HG03135 (cell line): ENCODE measurements around the gene TSACC.
"Not testable (repeated sequence)": the region's sequence is repeated elsewhere in the genome, so short reads cannot be mapped to it uniquely, and the experiment has no call there.

Source experiments
- ATAC-seq: cut with Tn5 transposase; IDR thresholded peaks from one replicate; pipeline ENCODE4 v1.9.1; 2021; ENCODE audit warnings: mild to moderate bottlenecking, moderate library complexity; ENCODE audit not compliant: unreplicated experiment

TSACC gene

DNA sequence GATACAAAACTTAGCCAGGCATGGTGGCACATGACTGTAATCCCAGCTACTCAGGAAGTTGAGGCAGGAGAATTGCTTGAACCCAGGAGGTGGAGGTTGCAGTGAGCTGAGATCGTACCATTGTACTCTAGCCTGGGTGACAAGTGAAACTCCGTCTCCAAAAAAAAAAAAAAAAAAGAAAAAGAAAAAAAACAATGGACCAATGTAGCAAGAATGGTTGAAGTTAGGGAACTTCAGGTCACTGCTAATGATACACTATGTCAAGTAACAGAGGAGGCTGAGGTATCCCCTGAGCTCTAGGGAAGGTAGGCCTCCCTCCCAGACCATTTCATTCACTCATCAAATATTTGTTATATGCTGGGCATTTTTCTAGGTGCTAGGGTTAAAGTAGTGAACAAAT, 7.7 kb downstream of the TSACC start:
- not testable (repeated sequence) for ATAC-seq

DNA sequence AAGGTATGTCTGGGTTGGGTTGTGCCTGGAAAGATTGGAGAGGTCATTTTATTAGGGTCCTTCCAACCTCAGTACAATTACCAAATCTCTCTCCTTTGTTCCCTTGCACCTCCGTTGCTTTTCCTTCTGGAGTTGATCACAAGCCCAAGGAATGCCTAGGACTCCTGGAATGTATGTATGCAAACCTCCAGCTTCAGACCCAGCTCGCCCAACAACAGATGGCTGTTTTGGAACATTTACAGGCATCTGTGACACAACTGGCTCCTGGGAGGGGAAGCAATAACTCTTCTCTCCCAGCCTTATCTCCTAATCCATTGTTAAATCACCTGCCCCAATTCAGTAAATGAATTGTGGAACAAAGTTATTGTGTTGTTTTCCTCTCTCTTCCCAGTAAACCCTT, 8.3 kb downstream of the TSACC start:
- no peak for ATAC-seq

DNA sequence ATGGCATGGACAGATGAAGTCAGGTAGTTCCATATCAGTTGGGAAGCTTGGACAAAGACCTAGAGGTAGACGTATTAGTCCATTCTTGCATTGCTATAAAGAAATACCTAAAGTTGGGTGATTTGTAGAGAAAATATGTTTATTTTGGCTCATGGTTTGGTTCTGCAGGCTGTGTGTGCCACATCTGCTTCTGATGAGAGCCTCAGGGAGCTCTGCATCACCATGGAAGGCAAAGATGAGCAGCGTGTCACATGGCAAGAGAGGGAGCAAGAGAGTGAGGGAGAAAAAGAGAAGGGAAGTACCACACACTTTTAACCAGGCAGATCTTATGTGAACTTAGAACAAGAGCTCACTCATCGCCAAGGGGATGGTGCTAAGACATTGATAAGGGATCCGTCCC, 9.0 kb downstream of the TSACC start:
- ATAC-seq, result no peak

DNA sequence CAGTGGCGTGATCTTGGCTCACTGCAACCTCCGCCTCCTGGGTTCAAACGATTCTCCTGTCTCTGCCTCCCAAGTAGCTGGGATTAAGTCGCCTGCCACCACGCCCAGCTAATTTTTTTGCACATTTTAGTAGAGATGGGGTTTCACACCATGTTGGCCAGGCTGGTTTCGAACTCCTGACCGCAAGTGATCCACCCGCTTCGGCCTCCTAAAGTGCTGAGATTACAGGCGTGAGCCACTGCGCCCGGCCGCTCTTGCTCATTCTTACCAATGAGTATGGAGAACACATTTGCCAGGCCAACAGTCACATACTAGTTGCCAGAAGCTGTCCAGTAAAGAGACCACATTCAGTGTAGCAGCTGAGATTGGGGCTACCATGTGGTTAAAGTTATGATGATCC, 14.2 kb downstream of the TSACC start:
- not testable (repeated sequence) for ATAC-seq

DNA sequence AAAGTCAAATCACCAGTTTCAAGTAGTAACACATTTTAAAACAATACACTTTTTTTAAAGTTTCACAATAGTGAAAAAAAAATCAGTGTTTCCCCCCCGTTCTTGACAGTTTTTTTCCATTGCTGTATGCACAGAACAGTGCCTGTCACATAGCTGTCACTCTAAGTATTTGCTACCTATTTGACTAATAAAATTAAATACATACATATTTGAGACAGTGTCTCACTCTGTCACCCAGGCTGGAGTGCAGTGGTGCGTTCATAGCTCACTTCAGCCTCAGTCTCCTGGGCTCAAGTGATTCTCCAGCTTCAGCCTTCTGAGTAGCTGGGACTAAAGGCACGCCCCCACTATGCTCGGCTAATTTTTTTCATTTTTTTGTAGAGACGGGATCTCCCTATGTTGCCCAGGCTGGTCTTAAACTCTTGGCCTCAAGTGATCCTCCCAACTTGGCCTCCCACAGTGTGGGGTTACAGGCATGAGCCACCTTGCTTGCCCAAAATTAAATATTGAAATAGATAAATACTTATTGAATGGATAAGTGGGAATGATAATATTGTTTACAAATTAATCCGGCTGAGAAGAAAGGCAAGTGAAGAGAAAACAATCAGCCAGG, 18.0 kb downstream of the TSACC start:
- no peak for ATAC-seq

DNA sequence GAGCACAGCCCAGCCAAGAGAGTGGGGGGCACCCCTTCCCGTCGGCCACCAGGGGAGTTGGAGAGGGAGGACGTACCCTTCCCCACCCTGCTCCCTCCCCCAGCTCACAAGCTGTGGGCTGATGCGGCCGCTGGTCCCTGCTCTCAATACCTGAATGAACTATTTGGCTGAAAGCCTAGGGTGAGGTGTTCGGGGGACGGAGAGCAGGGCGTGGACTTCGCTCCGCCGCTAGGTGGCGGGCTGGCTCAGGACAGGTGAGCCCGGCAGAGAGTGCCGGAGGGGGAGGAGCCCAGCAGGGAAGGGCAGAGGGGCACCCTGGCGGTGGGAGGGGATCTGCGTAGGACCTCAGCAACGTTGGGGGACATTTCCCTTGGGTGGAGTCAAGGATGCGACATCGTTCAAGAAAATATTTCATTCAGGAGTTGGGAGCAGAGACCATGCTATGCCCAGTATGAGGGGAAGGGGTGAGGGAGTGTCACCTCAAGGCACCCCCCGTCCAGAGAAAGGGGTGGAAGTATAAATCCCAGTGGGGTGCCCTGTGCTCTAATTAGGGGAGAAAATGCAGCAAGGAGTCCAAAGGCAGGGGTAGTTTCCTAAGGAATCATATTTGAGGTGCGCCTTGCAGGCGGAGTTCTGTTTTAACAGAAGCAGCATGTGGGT, 18.7 kb downstream of the TSACC start:
- no peak for ATAC-seq

DNA sequence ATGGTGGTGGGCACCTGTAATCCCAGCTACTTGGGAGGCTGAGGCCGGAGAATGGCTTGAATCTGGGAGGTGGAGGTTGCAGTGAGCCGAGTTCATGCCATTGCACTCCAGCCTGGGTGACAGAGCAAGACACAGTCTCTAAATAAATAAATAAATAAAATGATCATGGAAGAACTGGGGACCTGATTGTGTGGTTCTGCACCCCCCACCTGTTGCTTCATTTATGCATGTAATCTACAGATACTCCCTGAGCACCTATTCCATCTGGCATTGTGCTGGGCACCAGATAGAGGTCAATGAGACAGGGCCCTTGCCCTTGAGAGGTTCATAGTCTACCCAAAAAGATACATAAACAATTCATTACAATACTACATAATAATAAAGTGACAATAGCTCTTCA, 19.7 kb downstream of the TSACC start:
- no peak for ATAC-seq

DNA sequence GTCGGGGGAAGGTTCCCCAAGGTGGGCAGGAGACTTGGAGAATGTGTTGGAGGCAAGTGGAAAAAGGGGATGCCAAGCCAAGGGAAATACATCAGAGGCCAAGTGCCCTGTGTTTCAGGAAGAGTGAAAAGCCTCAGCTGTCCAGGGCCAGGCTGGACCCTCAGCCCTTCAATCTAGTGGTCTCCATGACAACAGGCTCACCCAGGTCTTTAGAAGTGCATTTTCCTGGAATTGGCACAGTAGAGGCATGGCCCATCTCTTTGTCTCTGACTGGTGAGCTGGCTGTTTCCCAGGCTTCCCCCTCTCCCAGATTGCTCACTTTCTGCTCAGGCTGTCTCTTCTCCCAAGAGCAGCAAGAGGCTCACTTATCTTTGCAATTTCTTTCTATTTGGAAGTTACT, 20.3 kb downstream of the TSACC start:
- no peak for ATAC-seq

DNA sequence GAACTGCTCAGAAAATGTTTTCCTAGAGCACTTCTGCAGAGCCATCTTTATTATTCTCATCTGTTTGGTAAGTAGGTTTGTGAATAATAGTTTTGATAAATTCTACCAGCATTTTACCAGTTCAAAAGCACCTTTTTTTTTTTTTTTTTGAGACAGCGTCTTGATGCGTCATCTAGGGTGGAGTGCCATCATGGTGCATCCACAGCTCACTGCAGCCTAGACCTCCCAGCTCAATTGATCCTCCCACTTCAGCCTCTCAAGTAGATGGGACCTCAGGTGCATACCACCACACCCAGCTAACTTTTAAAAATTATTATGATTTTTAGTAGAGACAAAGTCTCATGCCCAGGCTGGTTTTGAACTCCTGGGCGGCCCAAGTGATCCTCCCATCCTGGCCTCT, 20.9 kb downstream of the TSACC start:
- ATAC-seq, result no peak

DNA sequence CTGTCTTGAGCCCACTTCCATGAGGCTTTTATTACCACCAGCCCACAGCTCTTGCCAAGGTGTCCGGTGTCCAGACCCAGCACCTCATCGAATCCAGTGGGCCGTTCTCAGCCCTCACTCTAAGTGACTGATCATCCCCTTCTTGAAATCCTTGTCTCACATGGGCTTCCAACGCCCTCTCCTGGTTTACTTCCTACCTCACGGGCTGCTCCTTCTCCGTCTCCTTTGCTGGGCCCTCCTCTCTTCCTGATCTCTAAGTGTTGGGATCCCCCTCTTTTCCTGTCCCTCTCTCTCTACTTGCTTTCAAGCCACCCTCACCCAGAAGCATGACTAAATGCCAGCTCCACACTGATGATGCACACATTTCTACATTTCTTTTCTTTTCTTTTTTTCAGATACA, 21.6 kb downstream of the TSACC start:
- no peak for ATAC-seq

DNA sequence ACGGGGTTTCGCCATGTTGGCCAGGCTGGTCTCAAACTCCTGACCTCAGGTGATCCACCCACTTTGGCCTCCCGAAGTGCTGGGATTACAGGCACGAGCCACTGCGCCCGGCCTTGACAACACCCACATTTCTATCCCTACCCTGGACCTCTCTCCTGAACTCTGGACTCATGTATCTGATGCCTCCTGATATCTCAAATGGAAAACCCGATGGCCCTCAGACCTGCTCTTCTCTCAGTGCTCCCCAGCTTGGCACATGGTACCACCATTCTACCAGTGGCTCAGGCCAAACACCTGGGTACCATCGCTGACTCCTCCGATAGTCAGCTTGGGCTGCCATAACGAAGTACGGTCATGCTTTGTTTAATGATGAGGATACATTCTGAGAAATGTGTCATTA, 22.2 kb downstream of the TSACC start:
- ATAC-seq, result no peak

DNA sequence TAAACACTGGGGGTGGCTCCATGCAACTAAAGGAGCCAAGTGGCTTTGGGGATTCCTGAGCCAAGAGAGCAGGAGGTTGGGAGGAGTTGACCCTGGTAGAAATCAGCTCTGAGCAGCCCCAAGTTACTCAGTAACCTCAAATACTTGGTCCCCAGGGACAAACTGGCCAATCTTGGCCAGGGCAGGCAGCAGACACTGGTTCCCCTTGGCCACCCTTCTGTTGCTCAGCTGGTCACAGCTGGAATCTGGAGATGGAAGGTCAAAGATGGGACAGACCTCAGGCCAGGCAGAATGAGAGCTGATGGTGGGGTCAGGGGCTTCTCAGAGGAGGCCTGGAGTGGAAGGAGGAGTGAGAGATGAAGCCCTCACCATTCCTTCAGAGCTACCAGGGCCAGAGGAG, 27.4 kb downstream of the TSACC start:
- ATAC-seq, result no peak

DNA sequence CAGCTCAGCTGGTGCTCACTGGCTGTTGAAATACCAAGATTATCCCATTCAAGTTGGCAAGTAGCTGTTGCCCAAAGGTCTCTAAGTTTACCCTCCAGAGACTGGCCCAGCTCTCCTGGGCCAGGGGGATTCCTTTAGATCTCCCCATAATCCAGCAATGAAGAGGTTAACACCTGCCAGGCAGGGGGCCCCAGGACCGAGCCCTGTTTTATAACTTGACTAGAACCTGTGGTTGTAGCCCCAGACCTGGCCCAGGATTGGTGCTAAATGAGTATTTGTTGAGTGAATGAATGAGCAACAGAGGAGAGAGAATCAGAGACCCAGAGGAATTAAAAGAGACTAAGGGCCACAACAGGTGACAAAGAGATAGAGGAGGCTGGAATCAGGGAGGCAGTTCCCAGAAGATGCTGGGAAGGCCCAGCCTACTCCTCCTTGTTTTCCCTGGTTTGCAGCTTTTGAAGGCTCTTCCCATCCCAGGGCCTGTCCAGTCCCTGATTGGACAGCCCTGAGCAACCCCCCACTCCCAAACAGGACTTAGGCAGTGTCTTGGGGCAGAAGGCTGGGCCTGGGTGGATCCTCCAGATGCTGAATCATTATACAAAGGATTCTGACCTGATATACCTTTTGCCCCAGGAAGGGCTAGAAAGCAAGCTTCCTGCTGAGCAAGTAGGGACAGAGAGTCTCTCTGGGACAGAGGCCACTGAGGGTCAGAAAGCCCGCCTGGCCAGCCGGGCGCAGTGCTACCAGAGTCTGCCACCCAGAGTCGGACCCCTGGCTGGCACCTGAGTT, 28.2 kb downstream of the TSACC start:
- ATAC-seq, result no peak

DNA sequence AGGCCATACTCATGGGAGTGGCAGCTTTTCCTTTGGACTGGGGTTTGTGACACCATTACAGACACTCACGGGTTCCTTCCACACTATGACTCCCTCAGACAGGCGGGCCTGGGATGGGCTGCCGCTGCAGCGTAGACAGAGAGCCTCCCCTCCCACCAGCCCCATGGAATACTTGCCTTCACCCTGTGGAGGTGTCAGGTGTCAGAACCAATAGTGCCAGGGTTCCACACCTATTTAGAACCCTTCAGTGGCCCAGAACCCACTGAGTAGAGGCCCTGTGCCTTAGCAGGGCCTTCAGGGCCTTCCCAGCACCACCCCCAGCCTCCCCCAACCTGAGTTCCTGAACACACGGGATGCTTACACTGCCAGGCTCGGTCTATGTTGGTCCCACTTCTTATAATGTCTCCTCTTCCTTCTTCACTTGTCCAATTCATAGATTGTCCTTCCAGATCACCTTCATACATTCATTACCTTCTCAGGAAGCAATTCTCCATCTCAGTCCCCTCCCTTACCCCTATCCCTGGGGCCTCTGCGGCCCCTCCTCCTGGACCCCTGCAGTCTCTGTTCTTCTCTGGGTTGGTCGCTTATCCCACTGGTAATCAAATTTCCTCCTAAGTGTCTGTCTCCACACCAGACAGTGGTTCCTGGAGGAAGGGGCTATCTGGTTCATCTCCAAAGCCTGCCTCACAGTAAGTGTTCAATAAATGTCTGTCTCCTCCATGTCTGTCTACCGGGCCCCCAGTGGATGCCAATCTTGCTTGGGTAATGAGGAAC, 29.2 kb downstream of the TSACC start:
- no peak for ATAC-seq

DNA sequence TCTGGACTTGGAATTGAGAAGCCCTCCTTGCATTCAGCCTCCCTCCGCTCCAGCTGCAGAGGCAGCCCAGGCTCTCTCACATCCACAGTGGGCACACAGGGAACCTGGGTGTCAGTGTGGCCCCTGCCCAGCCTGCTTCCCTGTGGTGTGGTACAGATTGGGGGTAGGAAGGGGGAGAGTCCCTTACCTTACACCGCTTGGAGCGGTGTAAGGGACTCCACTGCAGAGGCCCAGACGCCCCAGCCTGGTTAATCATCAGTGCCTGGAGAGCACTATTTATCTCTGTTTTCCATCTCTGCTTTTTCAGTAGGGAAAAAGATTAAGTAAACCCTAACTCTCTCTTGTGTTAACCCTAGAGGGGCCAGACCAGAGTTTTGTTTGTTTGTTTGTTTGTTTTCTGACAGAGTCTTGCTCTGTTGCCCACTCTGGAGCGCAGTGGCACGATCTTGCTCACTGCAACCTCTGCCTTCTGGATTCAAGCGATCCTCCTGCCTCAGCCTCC, 29.9 kb downstream of the TSACC start:
- ATAC-seq, result no peak

DNA sequence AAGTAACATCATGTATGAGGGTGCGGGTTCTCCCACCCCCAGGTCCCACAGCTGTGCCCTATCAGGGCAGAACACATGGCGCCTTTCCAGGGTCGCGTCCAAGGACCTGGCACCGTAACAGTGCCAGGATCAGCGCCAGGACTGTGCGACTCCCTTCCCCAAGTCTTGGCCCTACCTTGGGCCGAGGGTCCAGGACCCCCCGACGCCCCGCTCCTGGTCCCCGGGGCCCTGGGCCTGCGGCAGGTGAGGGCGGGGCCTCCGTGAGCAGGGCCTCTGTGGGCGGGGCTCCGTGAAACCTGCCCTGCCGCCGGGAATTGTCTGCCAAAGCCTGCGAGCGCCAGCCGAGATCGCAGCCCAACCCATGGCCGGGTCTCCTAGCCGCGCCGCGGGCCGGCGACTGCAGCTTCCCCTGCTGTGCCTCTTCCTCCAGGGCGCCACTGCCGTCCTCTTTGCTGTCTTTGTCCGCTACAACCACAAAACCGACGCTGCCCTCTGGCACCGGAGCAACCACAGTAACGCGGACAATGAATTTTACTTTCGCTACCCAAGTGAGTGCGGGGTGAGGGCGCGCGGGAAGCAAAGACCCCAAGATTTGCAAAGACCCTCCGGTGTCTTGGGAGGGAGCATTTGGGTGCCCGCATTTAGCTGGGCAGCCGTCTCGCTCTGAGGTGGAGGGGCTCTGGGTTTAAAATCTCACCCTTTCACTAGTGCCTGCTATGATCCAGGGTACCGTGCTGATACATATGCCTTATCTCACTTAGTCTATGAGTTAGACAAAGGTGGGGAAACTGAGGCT, 30.8 kb downstream of the TSACC start, which contains the start of gene RHBG:
RHBG (plus strand) TSS at position 323 of the 796 bp plus-strand sequence; CDS start at position 362, 39 bp downstream.
- no peak for ATAC-seq

DNA sequence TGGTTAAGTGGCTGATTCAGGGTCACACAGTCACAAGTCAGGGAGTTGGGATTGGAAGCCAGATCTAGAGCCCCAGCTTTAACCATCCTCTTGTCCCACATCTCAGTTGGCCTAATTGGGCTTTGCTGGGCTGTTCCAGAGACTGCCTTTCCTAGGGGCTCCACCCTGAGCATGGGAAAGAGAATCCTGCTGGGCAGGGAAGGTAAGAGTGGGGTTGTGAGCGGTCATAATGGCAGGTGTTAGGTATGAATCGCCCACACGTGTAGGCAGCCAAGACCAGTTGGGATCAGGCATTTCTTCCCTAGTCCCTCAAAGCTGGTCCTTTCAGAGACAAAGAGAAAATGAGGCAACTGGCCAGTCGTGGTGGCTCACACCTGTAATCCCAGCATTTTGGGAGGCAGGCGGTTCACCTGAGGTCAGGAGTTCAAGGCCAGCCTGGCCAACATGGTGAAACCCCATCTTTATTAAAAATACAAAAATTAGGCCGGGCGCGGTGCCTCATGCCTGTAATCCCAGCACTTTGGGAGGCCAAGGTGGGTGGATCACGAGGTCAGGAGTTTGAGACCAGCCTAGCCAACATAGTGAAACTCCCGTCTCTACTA, 31.5 kb downstream of the TSACC start:
- ATAC-seq, result not testable (repeated sequence)

DNA sequence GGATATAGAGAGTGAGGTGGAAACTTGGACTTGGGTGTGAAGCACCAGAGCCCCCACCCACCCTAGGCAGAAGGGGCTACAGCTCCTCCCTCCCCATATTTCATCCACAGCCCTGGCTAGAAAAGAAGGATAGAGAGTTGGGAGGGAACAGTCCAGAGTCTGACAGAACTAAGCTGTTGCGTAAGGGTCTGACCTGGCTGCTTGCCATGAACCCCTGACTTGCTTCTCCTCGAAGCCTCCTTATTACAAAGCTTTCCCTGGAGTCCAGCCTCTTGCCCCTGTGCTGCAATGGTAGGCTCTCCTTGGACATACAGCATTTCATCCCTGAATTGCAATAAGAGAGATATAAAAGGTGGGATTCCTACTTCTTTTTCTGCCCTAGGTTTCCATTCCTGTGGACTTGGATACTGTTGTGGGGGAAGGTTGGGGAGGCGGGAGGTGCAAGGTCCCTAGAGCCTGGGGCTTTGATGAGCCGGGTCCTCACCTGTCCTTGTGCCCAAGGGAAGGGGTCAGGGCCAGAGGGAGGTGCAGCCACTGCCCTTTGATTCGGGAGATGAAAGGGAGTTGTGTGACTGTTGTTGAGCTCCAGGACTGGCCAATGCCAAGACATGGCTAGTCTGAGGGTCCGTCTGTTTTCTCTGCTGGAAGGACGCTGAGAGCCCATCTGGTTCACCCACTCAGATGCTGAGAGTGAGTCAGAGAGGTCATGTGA, 33.4 kb downstream of the TSACC start:
- no peak for ATAC-seq

DNA sequence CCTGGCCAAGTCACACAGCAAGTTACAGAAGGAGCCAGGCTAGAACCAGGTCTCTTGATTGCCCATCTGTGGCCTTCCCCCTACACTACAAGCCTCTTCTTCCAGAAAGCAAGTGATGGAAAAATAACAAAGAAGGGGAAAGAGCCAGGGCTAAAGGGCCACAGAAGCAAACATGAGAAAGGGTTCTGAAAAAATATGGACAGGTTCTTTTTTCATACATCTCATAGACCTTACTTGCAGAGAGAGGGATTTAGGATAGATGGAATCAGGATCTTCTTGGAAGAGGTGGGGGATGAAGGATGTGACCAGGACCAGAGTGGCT, 33.9 kb downstream of the TSACC start:
- ATAC-seq, result no peak
